ENCODE data around the gene SPTBN1.

DNA sequence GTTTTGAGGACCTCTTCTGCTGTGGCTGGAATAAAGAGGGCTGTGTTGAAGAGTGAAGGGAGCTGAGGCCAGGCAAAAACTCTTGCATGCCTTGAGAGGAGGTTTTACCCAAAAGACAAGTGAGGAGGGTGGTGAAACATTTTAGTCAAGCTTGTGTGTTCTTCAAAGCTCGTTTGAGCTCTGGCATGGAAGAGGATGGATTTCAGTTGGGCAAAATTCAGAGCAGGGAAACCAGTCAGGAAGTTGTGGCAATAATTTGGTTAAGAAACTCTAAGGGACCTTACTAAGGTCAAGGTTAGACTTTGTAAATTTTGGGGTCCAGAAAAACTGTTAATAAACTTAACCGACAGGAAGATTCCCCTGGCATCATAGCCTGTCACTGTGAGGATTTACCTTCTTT is 34.7 kb downstream of the SPTBN1 start:
- TF ChIP-seq, protein P1, sequence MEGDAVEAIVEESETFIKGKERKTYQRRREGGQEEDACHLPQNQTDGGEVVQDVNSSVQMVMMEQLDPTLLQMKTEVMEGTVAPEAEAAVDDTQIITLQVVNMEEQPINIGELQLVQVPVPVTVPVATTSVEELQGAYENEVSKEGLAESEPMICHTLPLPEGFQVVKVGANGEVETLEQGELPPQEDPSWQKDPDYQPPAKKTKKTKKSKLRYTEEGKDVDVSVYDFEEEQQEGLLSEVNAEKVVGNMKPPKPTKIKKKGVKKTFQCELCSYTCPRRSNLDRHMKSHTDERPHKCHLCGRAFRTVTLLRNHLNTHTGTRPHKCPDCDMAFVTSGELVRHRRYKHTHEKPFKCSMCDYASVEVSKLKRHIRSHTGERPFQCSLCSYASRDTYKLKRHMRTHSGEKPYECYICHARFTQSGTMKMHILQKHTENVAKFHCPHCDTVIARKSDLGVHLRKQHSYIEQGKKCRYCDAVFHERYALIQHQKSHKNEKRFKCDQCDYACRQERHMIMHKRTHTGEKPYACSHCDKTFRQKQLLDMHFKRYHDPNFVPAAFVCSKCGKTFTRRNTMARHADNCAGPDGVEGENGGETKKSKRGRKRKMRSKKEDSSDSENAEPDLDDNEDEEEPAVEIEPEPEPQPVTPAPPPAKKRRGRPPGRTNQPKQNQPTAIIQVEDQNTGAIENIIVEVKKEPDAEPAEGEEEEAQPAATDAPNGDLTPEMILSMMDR (conservative IDR thresholded peaks at IDR 0.05; ENCODE audit: low read length) = no peak
- no peak for TF ChIP-seq EZH2phosphoT487 (IDR thresholded peaks at IDR 0.05; ENCODE audit: borderline replicate concordance)
